ENCODE measurements around the gene BAZ2B. TPM values are rescaled to one million over a fixed set of nuclear protein-coding genes. Genes with fewer than 3 reads are reported as not detected.

Gene BAZ2B
- total RNA-seq, 1 experiment from 2014 or later = 43.3 TPM

DNA sequence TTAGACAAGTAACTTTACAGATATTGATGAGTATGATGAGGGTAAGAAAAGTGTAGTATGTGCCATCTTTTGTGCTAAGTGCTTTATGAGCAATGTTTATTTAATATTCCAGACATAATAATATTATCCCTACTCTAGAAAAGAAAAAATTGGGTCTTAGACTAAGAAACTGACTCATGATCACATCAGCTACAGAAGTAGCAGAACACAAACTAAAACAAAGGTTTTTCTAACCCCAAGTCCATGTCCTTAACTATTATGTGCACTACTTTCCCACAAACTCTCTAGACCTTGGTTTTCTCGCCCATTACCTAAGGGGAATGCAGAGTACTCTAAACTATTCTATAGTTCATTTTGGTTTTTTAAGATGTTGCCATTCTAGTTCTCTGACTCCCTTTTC is 64.5 kb downstream of the BAZ2B start:
- H3K9me3 Mint-ChIP-seq (ENCODE audit: low read depth, unreplicated experiment) = no peaks in the 10 kb centered on the region
- H3K27me3 Mint-ChIP-seq (ENCODE audit: unreplicated experiment) = no peaks in the 10 kb centered on the region
- TF ChIP-seq, protein P1, sequence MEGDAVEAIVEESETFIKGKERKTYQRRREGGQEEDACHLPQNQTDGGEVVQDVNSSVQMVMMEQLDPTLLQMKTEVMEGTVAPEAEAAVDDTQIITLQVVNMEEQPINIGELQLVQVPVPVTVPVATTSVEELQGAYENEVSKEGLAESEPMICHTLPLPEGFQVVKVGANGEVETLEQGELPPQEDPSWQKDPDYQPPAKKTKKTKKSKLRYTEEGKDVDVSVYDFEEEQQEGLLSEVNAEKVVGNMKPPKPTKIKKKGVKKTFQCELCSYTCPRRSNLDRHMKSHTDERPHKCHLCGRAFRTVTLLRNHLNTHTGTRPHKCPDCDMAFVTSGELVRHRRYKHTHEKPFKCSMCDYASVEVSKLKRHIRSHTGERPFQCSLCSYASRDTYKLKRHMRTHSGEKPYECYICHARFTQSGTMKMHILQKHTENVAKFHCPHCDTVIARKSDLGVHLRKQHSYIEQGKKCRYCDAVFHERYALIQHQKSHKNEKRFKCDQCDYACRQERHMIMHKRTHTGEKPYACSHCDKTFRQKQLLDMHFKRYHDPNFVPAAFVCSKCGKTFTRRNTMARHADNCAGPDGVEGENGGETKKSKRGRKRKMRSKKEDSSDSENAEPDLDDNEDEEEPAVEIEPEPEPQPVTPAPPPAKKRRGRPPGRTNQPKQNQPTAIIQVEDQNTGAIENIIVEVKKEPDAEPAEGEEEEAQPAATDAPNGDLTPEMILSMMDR (IDR thresholded peaks at IDR 0.05; ENCODE audit: unreplicated experiment) = no peak
- CTCF ChIA-PET = no interaction called here
- H3K4me1 Mint-ChIP-seq (ENCODE audit: low read depth, unreplicated experiment) = peaks cover 2% of the 10 kb centered on the region
- no peak for DNase-seq
- H3K36me3 Mint-ChIP-seq (ENCODE audit: insufficient read depth, unreplicated experiment) = no peaks in the 10 kb centered on the region
- BruUV-seq (replicated peaks) = no TSS peak
- H3K27ac Mint-ChIP-seq (ENCODE audit: unreplicated experiment) = no peak overlapping the region
- intact Hi-C loops (cut with micrococcal nuclease; ENCODE audit: unreplicated experiment) = no loop called here
- H3K4me3 Mint-ChIP-seq (ENCODE audit: low read depth, unreplicated experiment) = no peak overlapping the region

DNA sequence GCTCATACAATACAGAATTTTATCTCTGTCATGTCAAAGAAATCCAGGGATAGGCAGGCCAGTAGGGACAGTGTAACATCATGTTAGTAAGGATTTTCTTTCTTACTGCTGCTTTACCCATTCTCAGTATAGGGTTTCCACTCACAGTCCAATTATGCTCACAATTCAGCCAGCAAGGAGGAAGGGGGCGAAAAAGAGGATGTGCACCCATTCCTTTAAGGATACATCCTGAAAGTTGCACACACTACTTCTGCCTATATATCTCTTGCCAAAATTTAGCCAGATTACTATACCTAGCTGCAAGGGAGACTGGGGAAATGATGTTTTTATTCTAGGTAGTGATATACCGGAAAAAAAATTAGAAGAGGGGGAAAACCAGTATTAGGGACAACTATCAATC is 66.1 kb downstream of the BAZ2B start:
- CTCF ChIA-PET = no interaction called here
- TF ChIP-seq, protein P1 (IDR thresholded peaks at IDR 0.05; ENCODE audit: unreplicated experiment) = no peak
- Mint-ChIP-seq H3K4me1 (ENCODE audit: low read depth, unreplicated experiment) (no peaks in the 10 kb centered on the region), H3K27me3 (ENCODE audit: unreplicated experiment) (no peaks in the 10 kb centered on the region), H3K9me3 (ENCODE audit: low read depth, unreplicated experiment) (no peaks in the 10 kb centered on the region), H3K27ac (ENCODE audit: unreplicated experiment) (no peak overlapping the region), H3K4me3 (ENCODE audit: low read depth, unreplicated experiment) (no peak overlapping the region), H3K36me3 (ENCODE audit: insufficient read depth, unreplicated experiment) (no peaks in the 10 kb centered on the region)
- no peak for DNase-seq
- no TSS peak for BruUV-seq (replicated peaks)
- intact Hi-C loops (cut with micrococcal nuclease; ENCODE audit: unreplicated experiment) = no loop called here

DNA sequence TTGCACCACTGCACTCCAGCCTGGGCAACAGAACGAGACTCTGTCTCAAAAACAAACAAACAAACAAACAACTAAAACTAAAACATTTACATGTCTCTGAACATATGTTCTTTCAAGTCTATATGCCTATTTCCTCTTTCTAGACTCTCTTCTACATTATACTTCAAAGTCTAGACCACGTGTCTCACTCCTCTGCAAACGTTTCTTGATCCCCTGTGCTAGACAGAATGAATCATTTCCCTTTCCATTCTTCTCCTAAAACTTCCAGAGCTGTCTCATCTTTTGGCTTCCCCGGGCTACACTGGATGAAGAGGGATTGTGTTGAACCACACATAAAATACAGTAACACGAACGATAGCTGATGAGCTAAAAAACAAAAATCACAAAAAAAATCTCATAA is 67.1 kb downstream of the BAZ2B start:
- H3K27me3 Mint-ChIP-seq (ENCODE audit: unreplicated experiment) = no peaks in the 10 kb centered on the region
- no peak overlapping the region for H3K27ac Mint-ChIP-seq (ENCODE audit: unreplicated experiment)
- H3K4me3 Mint-ChIP-seq (ENCODE audit: low read depth, unreplicated experiment) = no peak overlapping the region
- DNase-seq = no peak
- CTCF ChIA-PET = no interaction called here
- intact Hi-C loops (cut with micrococcal nuclease; ENCODE audit: unreplicated experiment) = no loop called here
- no peaks in the 10 kb centered on the region for H3K4me1 Mint-ChIP-seq (ENCODE audit: low read depth, unreplicated experiment)
- TF ChIP-seq, protein P1 (IDR thresholded peaks at IDR 0.05; ENCODE audit: unreplicated experiment) = no peak
- H3K36me3 Mint-ChIP-seq (ENCODE audit: insufficient read depth, unreplicated experiment) = no peaks in the 10 kb centered on the region
- H3K9me3 Mint-ChIP-seq (ENCODE audit: low read depth, unreplicated experiment) = no peaks in the 10 kb centered on the region
- BruUV-seq (replicated peaks) = no TSS peak

DNA sequence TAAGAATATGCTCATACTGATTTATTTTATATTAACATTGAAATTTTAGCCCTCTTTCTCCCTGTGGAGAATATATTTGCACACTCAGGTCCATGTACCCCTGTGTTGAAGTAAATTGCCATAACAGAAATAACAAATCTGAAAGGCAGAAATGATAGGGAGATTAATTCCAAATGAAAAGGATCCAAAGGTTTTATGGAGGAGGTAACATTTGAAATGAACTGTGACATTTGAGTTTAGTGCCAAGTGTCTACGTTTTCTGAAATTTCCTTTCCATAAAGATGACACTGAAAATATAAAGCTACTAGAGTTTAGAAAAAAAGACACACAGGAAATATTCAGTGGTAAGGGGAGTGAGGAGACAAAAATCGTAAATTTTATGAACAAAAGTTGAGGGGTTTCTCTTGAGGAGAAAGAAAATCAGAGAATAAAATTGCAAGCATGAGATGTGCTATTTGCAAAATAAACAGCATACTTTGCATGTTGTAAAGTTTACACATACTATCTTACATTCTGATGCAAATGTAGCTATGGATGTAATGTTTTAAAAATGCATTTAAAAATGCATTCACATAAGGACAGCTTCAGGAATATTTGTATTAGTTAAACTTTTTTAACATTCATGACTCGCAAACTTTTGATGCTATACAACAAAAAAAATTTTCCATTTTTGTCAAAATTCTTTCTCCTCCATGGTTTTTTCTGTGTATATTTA is 69.5 kb downstream of the BAZ2B start:
- Mint-ChIP-seq H3K9me3 (ENCODE audit: low read depth, unreplicated experiment) (peaks cover 2% of the 10 kb centered on the region), H3K27me3 (ENCODE audit: unreplicated experiment) (no peaks in the 10 kb centered on the region), H3K4me3 (ENCODE audit: low read depth, unreplicated experiment) (no peak overlapping the region), H3K36me3 (ENCODE audit: insufficient read depth, unreplicated experiment) (no peaks in the 10 kb centered on the region), H3K4me1 (ENCODE audit: low read depth, unreplicated experiment) (no peaks in the 10 kb centered on the region), H3K27ac (ENCODE audit: unreplicated experiment) (no peak overlapping the region)
- CTCF ChIA-PET = no interaction called here
- no peak for DNase-seq
- TF ChIP-seq, protein P1 (IDR thresholded peaks at IDR 0.05; ENCODE audit: unreplicated experiment) = no peak
- no TSS peak for BruUV-seq (replicated peaks)
- intact Hi-C loops (cut with micrococcal nuclease; ENCODE audit: unreplicated experiment) = no loop called here

All from Calu3 (cell line).